GM18907 (cell line): ENCODE data around the gene DOK3.

Source experiments
- ATAC-seq: cut with Tn5 transposase; IDR thresholded peaks from one replicate; pipeline ENCODE4 v1.9.1; 2021; ENCODE audit warnings: mild to moderate bottlenecking, moderate library complexity; ENCODE audit not compliant: unreplicated experiment

DOK3 gene

GRCh38 chr5:177484902-177485549, 24.6 kb downstream of the DOK3 start:
- no peak for ATAC-seq

- ATAC-seq = no peak
These were observed 25.4 kb downstream of the DOK3 start for GRCh38 chr5:177483994-177484901.

GRCh38 chr5:177483042-177483441, 26.6 kb downstream of the DOK3 start:
- ATAC-seq = no peak

GRCh38 chr5:177482359-177482795, 27.2 kb downstream of the DOK3 start:
- no peak for ATAC-seq

GRCh38 chr5:177479774-177480173, 29.9 kb downstream of the DOK3 start:
- ATAC-seq = no peak

- ATAC-seq = no peak
These were observed 30.6 kb downstream of the DOK3 start for GRCh38 chr5:177478711-177479646.

- ATAC-seq = no peak
These were observed 31.7 kb downstream of the DOK3 start for GRCh38 chr5:177477701-177478477.

- no peak for ATAC-seq
These were observed 32.9 kb downstream of the DOK3 start for GRCh38 chr5:177476531-177477233.

- ATAC-seq = no peak
These were observed 33.8 kb downstream of the DOK3 start for GRCh38 chr5:177475563-177476427.

GRCh38 chr5:177474846-177475562, 34.6 kb downstream of the DOK3 start:
- ATAC-seq = no peak

GRCh38 chr5:177474002-177474476, 35.6 kb downstream of the DOK3 start:
- no peak for ATAC-seq

- ATAC-seq = no peak
These were observed 36.1 kb downstream of the DOK3 start, which contains the start of gene DBN1 for GRCh38 chr5:177473443-177474001. Gene DBN1, minus strand, starts transcription at chr5:177473634. Its CDS starts 113 bp downstream, at chr5:177473521.

GRCh38 chr5:177472460-177473442, 36.9 kb downstream of the DOK3 start:
- peak; percentile 43 for ATAC-seq

- no peak for ATAC-seq
These were observed 37.8 kb downstream of the DOK3 start for GRCh38 chr5:177471610-177472356.

GRCh38 chr5:177470759-177471536, 38.7 kb downstream of the DOK3 start:
- no peak for ATAC-seq
